GM18507 (cell line): ENCODE results near the gene ATP1A4.
"Not testable (repeated sequence)": the region's sequence is repeated elsewhere in the genome, so short reads cannot be mapped to it uniquely, and the experiment has no call there.

Source experiments
- DNase-seq: peaks from one replicate; pipeline ENCODE4 v3.0.0; 2011; ENCODE audit warnings: low read depth; ENCODE audit not compliant: insufficient read length; ENCODE audit errors: extremely low spot score
- FAIRE-seq: peaks from 2 replicates; lab custom pipeline; 2011; peaks lifted over from hg19 to GRCh38; lab: Jason Lieb, UNC

ATP1A4 gene

GRCh38 chr1:160151303-160151702, at the start of gene ATP1A4:
Gene ATP1A4, plus strand, starts transcription at chr1:160151603. Its CDS starts 438 bp downstream, at chr1:160152041.
- FAIRE-seq (no peak), DNase-seq (no peak)

- no peak for FAIRE-seq
These were observed 49.5 kb upstream of the ATP1A4 start for GRCh38 chr1:160101717-160102522.

GRCh38 chr1:160103658-160104408, 47.6 kb upstream of the ATP1A4 start:
- DNase-seq, result no peak
- no peak for FAIRE-seq

More at GRCh38 chr1:160101717-160102522, 49.5 kb upstream of the ATP1A4 start:
- DNase-seq, result no peak

- DNase-seq (no peak), FAIRE-seq (no peak)
These were observed 46.9 kb upstream of the ATP1A4 start for GRCh38 chr1:160104486-160104885.

GRCh38 chr1:160105155-160105554, 46.2 kb upstream of the ATP1A4 start:
- no peak for FAIRE-seq
- no peak for DNase-seq

GRCh38 chr1:160107512-160107911, 43.9 kb upstream of the ATP1A4 start:
- no peak for FAIRE-seq
- DNase-seq, result no peak

- DNase-seq (no peak), FAIRE-seq (no peak)
These were observed 42.3 kb upstream of the ATP1A4 start for GRCh38 chr1:160108888-160109662.

GRCh38 chr1:160109686-160110085, 41.7 kb upstream of the ATP1A4 start:
- no peak for DNase-seq
- no peak for FAIRE-seq

GRCh38 chr1:160111462-160111861, 39.9 kb upstream of the ATP1A4 start:
- not testable (repeated sequence) for DNase-seq, FAIRE-seq

GRCh38 chr1:160112357-160112756, 39.0 kb upstream of the ATP1A4 start:
- FAIRE-seq, result no peak
- no peak for DNase-seq

- DNase-seq (no peak), FAIRE-seq (no peak)
These were observed 38.0 kb upstream of the ATP1A4 start for GRCh38 chr1:160113407-160113806.

GRCh38 chr1:160114085-160114484, 37.3 kb upstream of the ATP1A4 start:
- DNase-seq, result no peak

GRCh38 chr1:160115545-160116282, 35.7 kb upstream of the ATP1A4 start, which contains the start of gene ATP1A2:
Gene ATP1A2, plus strand, starts transcription at chr1:160115759. Its CDS starts 103 bp downstream, at chr1:160115862.
- no peak for DNase-seq
- no peak for FAIRE-seq

More at GRCh38 chr1:160114085-160114484, 37.3 kb upstream of the ATP1A4 start:
- no peak for FAIRE-seq

- FAIRE-seq, result no peak
- no peak for DNase-seq
These were observed 34.9 kb upstream of the ATP1A4 start for GRCh38 chr1:160116283-160117147.

- no peak for DNase-seq
- FAIRE-seq, result no peak
These were observed 34.1 kb upstream of the ATP1A4 start for GRCh38 chr1:160117300-160117699.

- DNase-seq (no peak), FAIRE-seq (no peak)
These were observed 33.7 kb upstream of the ATP1A4 start for GRCh38 chr1:160117709-160118183.

- DNase-seq (no peak), FAIRE-seq (no peak)
These were observed 32.5 kb upstream of the ATP1A4 start for GRCh38 chr1:160118928-160119327.

GRCh38 chr1:160120797-160121196, 30.6 kb upstream of the ATP1A4 start:
- FAIRE-seq, result no peak
- DNase-seq, result no peak
